ENCODE results near the gene FGD3. TPM values are rescaled to one million over a fixed set of nuclear protein-coding genes. Genes with fewer than 3 reads are reported as not detected.
A peak's percentile ranks its signal among the peaks of the same experiment; 100 is the strongest.

The FGD3 gene
- total and polyA plus RNA-seq, 9 of the 15 experiments (the other 6 are each of a cell fraction or from before 2014, with no cell fraction given) = 0.07 to 1.3 (median 0.29) TPM

DNA sequence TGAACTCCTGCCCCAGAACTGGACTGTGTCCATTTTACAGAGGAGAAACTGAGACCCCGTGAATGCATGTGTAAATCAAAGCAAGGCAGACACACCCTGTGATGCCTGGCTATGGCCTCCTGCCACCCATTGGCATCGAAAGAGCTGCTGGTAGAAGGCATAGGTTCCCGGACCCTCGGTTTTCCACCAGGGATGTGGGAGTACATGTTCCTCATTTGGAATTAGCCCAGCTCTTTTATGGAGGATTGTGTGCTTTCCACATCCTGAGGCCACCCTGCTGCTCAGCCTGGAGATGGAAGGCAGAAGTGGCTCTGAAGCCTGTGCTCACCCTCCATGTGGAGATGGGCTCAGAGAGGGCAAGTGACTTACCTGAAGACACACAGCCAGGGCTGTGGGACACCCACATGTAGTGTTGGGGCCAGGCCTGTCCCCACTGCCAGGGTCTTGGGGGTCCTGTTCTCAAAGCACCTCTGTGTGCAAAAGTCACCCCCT is 114.0 kb downstream of the FGD3 start (continued):
- 0 out of 2 replicates have a peak, but pooled peaks have one; percentile 22 for TF ChIP-seq FOSL1 (tag; conservative IDR thresholded peaks at IDR 0.05)
- no peak for TF ChIP-seq JUN (IDR thresholded peaks at IDR 0.05; ENCODE audit: borderline replicate concordance, low read depth, low read length)
- TF ChIP-seq JUN (CRISPR knock-in tag; IDR thresholded peaks at IDR 0.05; ENCODE audit: borderline replicate concordance) = no peak
- TF ChIP-seq CREB1 (IDR thresholded peaks at IDR 0.05) = no peak
- TF ChIP-seq CREB1 (CRISPR knock-in tag; IDR thresholded peaks at IDR 0.05) = no peak
- no peak for TF ChIP-seq E4F1 (CRISPR knock-in tag; IDR thresholded peaks at IDR 0.05; ENCODE audit: borderline replicate concordance)
- TF ChIP-seq ZNF398 (CRISPR knock-in tag; IDR thresholded peaks at IDR 0.05) = no peak
- no peak for TF ChIP-seq NCOA6 (IDR thresholded peaks at IDR 0.05)
- peak; percentile 93 for TF ChIP-seq ZFP36 (IDR thresholded peaks at IDR 0.05; ENCODE audit: low read depth, low read length, partially characterized antibody)
- TF ChIP-seq GATA2 (CRISPR knock-in tag; IDR thresholded peaks at IDR 0.05) = no peak; the same call in 1 of the 2 replicates
- peak; percentile 85 for TF ChIP-seq CBX1 (IDR thresholded peaks at IDR 0.05; ENCODE audit: low read depth)
- TF ChIP-seq MTA1 (IDR thresholded peaks at IDR 0.05; ENCODE audit: borderline replicate concordance) = no peak
- no peak for TF ChIP-seq NFRKB (IDR thresholded peaks at IDR 0.05; ENCODE audit: low read depth)
- no peak for TF ChIP-seq WHSC1 (IDR thresholded peaks at IDR 0.05; ENCODE audit: low read length)
- TF ChIP-seq BRD9 (IDR thresholded peaks at IDR 0.05; ENCODE audit: low read depth, partially characterized antibody) = peak; percentile 26

All from K562 (cell line).